ENCODE data around the gene SORCS3. TPM values are rescaled to one million over a fixed set of nuclear protein-coding genes. Genes with fewer than 3 reads are reported as not detected.

The SORCS3 gene
- total RNA-seq, 2 donors from 2014 or later: 0.68 TPM; not detected in 1

DNA sequence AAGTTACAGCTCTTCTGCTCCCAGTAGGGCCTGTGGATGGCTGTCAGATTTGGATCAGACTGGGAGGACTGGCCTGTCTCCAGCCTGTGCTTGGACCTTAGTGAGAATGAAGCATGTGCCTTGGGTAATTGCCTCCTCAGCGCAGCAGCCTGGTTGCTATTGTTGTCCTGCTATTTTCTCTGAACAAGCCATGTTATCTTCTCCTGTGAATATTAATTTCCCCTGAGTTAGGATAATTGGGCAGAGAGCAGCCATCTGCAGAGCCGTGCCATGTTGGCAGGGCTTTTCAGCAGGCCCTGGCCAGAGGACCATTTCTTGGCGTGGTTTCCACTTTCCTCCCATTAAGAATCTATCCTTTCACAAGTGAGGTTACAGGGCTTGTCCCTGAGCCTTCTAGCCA lies 497.3 kb downstream of the SORCS3 start:
- DNase-seq: no peak
- no peaks in the 10 kb centered on the region for H3K27me3 Mint-ChIP-seq (ENCODE audit: insufficient read depth)
- Histone ChIP-seq H3K4me3 (ENCODE audit: low read length) (no peak overlapping the region), H3K9ac (ENCODE audit: extremely low read depth, low read length, poor library complexity, severe bottlenecking) (no peak overlapping the region), H3K27ac (ENCODE audit: low read depth, low read length) (no peak overlapping the region), H3K9me3 (ENCODE audit: control insufficient read depth, low read length) (no peaks in the 10 kb centered on the region), H3K27me3 (ENCODE audit: control insufficient read depth, insufficient read depth, low read length, poor library complexity, severe bottlenecking) (no peaks in the 10 kb centered on the region), H3K36me3 (ENCODE audit: control insufficient read depth, insufficient read depth, low read length) (no peaks in the 10 kb centered on the region), H3K4me1 (ENCODE audit: control insufficient read depth, insufficient read depth, low read length) (no peaks in the 10 kb centered on the region)
- TF ChIP-seq, protein P1, sequence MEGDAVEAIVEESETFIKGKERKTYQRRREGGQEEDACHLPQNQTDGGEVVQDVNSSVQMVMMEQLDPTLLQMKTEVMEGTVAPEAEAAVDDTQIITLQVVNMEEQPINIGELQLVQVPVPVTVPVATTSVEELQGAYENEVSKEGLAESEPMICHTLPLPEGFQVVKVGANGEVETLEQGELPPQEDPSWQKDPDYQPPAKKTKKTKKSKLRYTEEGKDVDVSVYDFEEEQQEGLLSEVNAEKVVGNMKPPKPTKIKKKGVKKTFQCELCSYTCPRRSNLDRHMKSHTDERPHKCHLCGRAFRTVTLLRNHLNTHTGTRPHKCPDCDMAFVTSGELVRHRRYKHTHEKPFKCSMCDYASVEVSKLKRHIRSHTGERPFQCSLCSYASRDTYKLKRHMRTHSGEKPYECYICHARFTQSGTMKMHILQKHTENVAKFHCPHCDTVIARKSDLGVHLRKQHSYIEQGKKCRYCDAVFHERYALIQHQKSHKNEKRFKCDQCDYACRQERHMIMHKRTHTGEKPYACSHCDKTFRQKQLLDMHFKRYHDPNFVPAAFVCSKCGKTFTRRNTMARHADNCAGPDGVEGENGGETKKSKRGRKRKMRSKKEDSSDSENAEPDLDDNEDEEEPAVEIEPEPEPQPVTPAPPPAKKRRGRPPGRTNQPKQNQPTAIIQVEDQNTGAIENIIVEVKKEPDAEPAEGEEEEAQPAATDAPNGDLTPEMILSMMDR (conservative IDR thresholded peaks at IDR 0.05): no peak
- H3K27ac Mint-ChIP-seq: no peak overlapping the region
- H3K4me3 Mint-ChIP-seq: no peak overlapping the region
- no peaks in the 10 kb centered on the region for H3K9me3 Mint-ChIP-seq
- WGBS, 2 experiments (ENCODE audit: insufficient coverage in 1 of 2, insufficient read length in 1 of 2): 80 to 92% methylated on average over 1 to 3 of the region's 3 CpGs
- H3K4me1 Mint-ChIP-seq: no peaks in the 10 kb centered on the region
- H3K36me3 Mint-ChIP-seq (ENCODE audit: low read depth): no peaks in the 10 kb centered on the region

DNA sequence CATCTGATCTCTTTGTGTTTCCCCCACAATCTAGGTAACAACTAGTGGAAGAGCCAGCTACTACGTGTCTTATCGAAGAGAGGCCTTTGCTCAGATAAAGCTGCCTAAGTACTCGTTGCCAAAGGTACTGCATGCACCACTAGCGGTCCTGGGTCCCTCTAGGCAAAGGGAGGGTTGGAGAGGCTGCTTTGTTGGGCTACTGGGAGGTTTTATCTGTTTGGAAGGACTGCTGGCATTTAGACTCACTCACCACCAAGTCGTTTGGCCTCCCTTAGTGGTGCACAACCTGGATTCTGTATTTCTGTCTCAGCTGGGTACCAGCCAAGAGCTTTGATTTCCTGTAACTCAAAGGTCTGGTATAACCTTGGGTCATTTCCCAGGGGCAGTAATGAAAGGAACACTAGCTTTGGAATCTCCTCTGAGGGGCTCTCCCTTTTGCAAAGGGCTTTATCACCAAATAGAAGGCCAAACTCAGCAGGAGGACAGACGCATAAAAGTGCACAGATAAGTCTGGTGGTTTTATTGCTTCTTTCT lies 498.3 kb downstream of the SORCS3 start:
- H3K9ac ChIP-seq (ENCODE audit: extremely low read depth, low read length, poor library complexity, severe bottlenecking): no peak overlapping the region
- no peaks in the 10 kb centered on the region for H3K4me1 ChIP-seq (ENCODE audit: control insufficient read depth, insufficient read depth, low read length)
- H3K4me3 ChIP-seq (ENCODE audit: low read length): no peak overlapping the region
- no peak for DNase-seq
- Mint-ChIP-seq H3K4me1 (no peaks in the 10 kb centered on the region), H3K4me3 (no peak overlapping the region), H3K27me3 (ENCODE audit: insufficient read depth) (no peaks in the 10 kb centered on the region), H3K27ac (no peak overlapping the region), H3K9me3 (no peaks in the 10 kb centered on the region), H3K36me3 (ENCODE audit: low read depth) (no peaks in the 10 kb centered on the region)
- H3K27ac ChIP-seq (ENCODE audit: low read depth, low read length): no peak overlapping the region
- no peaks in the 10 kb centered on the region for H3K9me3 ChIP-seq (ENCODE audit: control insufficient read depth, low read length)
- no peaks in the 10 kb centered on the region for H3K36me3 ChIP-seq (ENCODE audit: control insufficient read depth, insufficient read depth, low read length)
- TF ChIP-seq, protein P1 (conservative IDR thresholded peaks at IDR 0.05): no peak
- 79 to 94% methylated on average over 3 to 5 of the region's 6 CpGs for WGBS, 2 experiments (ENCODE audit: insufficient coverage in 1 of 2, insufficient read length in 1 of 2)
- no peaks in the 10 kb centered on the region for H3K27me3 ChIP-seq (ENCODE audit: control insufficient read depth, insufficient read depth, low read length, poor library complexity, severe bottlenecking)

- no peak overlapping the region for H3K4me3 Mint-ChIP-seq
- H3K36me3 ChIP-seq (ENCODE audit: control insufficient read depth, insufficient read depth, low read length): no peaks in the 10 kb centered on the region
- no peak overlapping the region for H3K27ac Mint-ChIP-seq
- no peaks in the 10 kb centered on the region for H3K36me3 Mint-ChIP-seq (ENCODE audit: low read depth)
- 88 to 93% methylated on average over 3 of the region's 3 CpGs for WGBS, 2 experiments (ENCODE audit: insufficient coverage in 1 of 2, insufficient read length in 1 of 2)
- H3K4me1 Mint-ChIP-seq: peaks cover 1% of the 10 kb centered on the region
- no peaks in the 10 kb centered on the region for H3K27me3 Mint-ChIP-seq (ENCODE audit: insufficient read depth)
- no peak overlapping the region for H3K4me3 ChIP-seq (ENCODE audit: low read length)
- H3K9me3 Mint-ChIP-seq: no peaks in the 10 kb centered on the region
- no peak overlapping the region for H3K9ac ChIP-seq (ENCODE audit: extremely low read depth, low read length, poor library complexity, severe bottlenecking)
- no peak for DNase-seq
- H3K9me3 ChIP-seq (ENCODE audit: control insufficient read depth, low read length): no peaks in the 10 kb centered on the region
- H3K27me3 ChIP-seq (ENCODE audit: control insufficient read depth, insufficient read depth, low read length, poor library complexity, severe bottlenecking): no peaks in the 10 kb centered on the region
- no peak overlapping the region for H3K27ac ChIP-seq (ENCODE audit: low read depth, low read length)
- no peaks in the 10 kb centered on the region for H3K4me1 ChIP-seq (ENCODE audit: control insufficient read depth, insufficient read depth, low read length)
- TF ChIP-seq, protein P1 (conservative IDR thresholded peaks at IDR 0.05): no peak
Observed at GRCh38 chr10:105140600-105140999, 499.5 kb downstream of the SORCS3 start.

All from endodermal cell (in vitro differentiated cells).